HG03432 (cell line): Measurements from ENCODE around the gene ZNF799.
"Not testable (repeated sequence)": the region's sequence is repeated elsewhere in the genome, so short reads cannot be mapped to it uniquely, and the experiment has no call there.

Source experiments
- ATAC-seq: cut with Tn5 transposase; IDR thresholded peaks from one replicate; pipeline ENCODE4 v1.9.1; 2021; ENCODE audit warnings: mild to moderate bottlenecking, moderate library complexity; ENCODE audit not compliant: unreplicated experiment

The ZNF799 gene

GRCh38 chr19:12364391-12365235 lies 36.5 kb downstream of the ZNF799 start:
- ATAC-seq: no peak

DNA sequence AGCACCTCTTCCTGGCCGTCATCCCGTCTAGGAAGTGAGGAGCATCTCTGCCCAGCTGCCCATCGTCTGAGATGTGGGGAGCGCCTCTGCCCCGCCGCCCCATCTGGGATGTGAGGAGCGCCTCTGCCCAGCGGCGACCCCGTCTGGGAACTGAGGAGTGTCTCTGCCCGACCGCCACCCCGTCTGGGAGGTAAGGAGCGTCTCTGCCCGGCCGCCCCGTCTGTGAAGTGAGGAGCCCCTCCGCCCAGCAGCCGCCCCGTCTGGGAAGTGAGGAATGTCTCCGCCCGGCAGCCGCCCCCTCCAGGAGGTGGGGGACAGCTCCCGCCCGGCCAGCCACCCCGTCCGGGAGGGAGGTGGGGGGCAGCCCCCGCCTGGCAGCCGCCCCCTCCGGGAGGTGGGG lies 38.8 kb downstream of the ZNF799 start:
- ATAC-seq: not testable (repeated sequence)

DNA sequence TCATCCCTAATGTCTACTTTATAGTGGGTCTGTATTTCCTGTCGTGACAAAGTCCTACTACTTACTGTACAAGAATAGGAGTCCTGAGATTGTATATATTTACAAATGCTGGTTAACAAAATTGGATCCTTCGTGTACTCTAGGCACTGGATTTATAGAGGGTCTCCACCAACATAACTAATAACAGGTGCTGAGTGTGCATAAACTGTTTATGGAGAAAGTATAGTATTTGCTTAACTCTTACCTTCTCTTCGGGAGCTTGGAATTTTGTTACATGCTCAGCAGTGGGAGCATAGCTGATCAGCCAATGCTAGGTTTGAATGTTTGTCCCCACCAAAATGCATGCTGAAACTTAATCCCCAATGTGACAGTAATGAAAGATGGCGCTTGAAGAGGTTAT lies 47.7 kb downstream of the ZNF799 start:
- ATAC-seq: no peak

- no peak for ATAC-seq
These were observed 50.2 kb downstream of the ZNF799 start for GRCh38 chr19:12350890-12351197.

DNA sequence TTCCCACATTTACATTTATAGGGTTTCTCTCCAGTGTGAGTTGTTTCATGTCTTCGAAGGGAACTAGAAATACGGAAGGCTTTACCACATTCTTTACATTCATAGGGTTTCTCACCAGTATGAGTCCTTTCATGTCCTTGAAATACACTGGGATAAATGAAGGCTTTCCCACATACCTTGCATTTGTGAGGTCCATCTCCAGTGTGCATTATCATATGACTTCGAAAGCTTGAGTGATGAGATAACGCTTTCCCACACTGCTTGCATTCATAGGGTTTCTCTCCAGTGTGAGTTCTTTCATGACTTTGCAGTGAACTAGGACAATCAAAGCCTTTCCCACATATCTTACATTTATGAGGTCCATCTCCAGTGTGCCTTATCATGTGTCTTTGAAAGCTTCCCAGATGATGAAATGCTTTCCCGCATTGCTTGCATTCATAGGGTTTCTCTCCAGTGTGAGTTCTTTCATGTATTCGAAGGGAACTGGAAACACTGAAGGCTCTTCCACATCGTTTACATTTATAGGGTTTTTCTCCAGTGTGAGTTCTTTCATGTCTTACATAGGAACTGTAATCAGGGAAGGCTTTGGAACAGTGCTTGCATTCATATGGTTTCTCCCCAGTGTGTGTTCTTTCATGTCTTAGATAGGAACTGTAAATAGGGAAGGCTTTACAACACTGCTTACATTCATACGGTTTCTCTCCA lies 50.7 kb downstream of the ZNF799 start:
- ATAC-seq: no peak

DNA sequence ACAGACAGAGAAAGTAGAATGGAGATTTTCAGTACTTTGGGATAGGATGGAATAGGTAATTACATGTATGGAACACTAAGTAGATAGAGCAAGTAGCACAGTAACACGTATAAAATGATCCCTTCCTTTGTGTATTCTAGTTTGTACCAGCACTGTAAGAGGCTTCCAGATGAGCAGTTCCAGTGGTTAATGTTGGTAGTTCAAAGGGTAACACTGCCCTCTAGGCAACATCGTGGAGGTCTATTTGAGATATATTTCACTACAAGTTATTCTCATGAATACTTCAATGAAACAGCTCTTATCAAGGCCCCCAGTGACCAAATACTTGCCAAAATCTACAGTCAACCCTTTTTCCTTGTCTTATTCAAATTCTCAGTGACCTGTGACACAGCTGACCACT lies 54.2 kb downstream of the ZNF799 start:
- no peak for ATAC-seq

DNA sequence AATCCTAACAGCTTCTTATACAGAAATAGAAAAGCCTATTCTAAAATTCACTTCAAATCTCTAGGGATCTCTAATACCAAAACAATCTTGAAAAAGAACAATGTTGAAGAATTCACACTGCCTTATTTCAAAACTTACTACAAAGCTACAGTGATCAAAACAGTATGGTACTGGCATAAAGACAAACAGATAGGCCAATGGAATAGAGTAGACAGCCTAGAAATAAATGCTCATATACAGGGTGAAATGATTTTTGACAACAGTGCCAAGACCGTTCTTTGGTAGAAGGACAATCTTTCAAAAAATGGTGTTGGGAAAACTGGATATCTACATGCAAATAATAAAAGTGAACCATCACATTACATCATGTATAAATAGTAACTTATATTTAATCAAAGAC lies 55.9 kb downstream of the ZNF799 start:
- ATAC-seq: no peak
